ENCODE results near the gene SEMA3E.

DNA sequence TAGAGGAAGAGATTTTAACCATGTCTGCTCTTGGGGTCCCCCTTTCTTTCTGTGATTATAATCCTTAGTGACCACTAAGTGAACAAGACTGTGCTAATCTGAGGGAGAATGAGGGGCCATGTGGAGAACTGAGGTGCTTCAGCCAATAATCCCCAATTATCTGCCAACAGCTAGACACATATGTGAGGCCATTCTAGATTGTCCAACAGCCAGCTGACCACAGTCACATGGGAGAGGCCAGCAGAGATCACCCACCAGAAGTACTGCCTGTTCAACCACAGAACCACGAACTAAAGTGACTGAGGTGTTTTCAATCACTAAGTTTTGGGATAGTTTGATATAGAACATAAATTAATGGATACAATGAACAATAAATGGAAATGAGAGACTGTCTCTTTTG, 74.3 kb downstream of the SEMA3E start:
- TF ChIP-seq SUZ12 (IDR thresholded peaks at IDR 0.05; ENCODE audit: extremely low read depth, insufficient read depth, insufficient read length) (no peak), ZNF274 (IDR thresholded peaks at IDR 0.05; ENCODE audit: low read depth, low read length) (no peak), YY1 (IDR thresholded peaks at IDR 0.05; ENCODE audit: insufficient read depth, insufficient read length) (no peak)
